GM12878 (cell line): Measurements from ENCODE around the gene TNRC6B. TPM values are rescaled to one million over a fixed set of nuclear protein-coding genes. Genes with fewer than 3 reads are reported as not detected.

Experiments used
- ATAC-seq: fragments of 200-7000 bp; cut with Tn5 transposase; 3 replicates; pipeline ENCODE4 v1.9.1; 2020; ENCODE audit warnings: mild to moderate bottlenecking, moderate library complexity
- BruUV-seq: library from RNA; stranded (reverse); fragments of 400-500 nt; replicated peaks from 2 replicates; lab custom pipeline; 2021; lab: Mats Ljungman, UMichigan
- CTCF ChIA-PET: fragments of 300-600 bp; sonication (Branson Sonifier 250); formaldehyde crosslinking; extraction: SDS; loops from one replicate; lab custom pipeline; 2021; ENCODE audit warnings: inconsistent platforms; lab: Yijun Ruan, JAX
- POLR2A ChIA-PET: fragments of 350-600 bp; formaldehyde crosslinking; extraction: SDS; loops from one replicate; lab custom pipeline; 2021; ENCODE audit warnings: inconsistent platforms; lab: Charles Lee
- RAD21 ChIA-PET: fragments of 300-600 bp; sonication (Branson Sonifier 250); formaldehyde crosslinking; loops from one replicate; lab custom pipeline; 2023; ENCODE audit warnings: antibody characterized with exemption; ENCODE audit not compliant: unreplicated experiment; lab: Charles Lee
- SMC1A ChIA-PET: fragments of 300-600 bp; sonication (Branson Sonifier 250); formaldehyde crosslinking; loops from one replicate; lab custom pipeline; 2023; ENCODE audit not compliant: unreplicated experiment, uncharacterized antibody; lab: Charles Lee
- DNase-seq: peaks from one replicate; pipeline ENCODE4 v3.0.0-alpha.2; 2011; ENCODE audit warnings: low read depth, low spot score
- FAIRE-seq: peaks from 3 replicates; lab custom pipeline; 2011; peaks lifted over from hg19 to GRCh38; lab: Jason Lieb, UNC
- H2AFZ ChIP-seq: 2 replicates; pipeline ENCODE4 v1.6.0; 2011; ENCODE audit warnings: low read depth, low read length, control low read depth; ENCODE audit not compliant: control insufficient read depth
- H3K27ac ChIP-seq: 2 replicates; pipeline ENCODE4 v1.5.1; 2011; ENCODE audit warnings: control low read depth; ENCODE audit not compliant: control insufficient read depth, insufficient read depth
- H3K27me3 ChIP-seq, 2 experiments: replicated peaks in 1 of 2; 2 replicates each; pipeline versions ENCODE4 v1.6.0 to v1.6.1; 2011; ENCODE audit warnings: low read length in 1 of 2; ENCODE audit not compliant: control insufficient read depth in 2 of 2, insufficient read depth in 2 of 2
- H3K36me3 ChIP-seq, 2 experiments: 2 replicates each; pipeline ENCODE4 v1.5.1; 2011; ENCODE audit warnings: low read length in 1 of 2; ENCODE audit not compliant: control insufficient read depth in 2 of 2, insufficient read depth in 2 of 2
- H3K4me1 ChIP-seq: 2 replicates; pipeline ENCODE4 v1.6.1; 2011; ENCODE audit warnings: mild to moderate bottlenecking, low read length, moderate library complexity, mixed read lengths; ENCODE audit not compliant: control insufficient read depth, insufficient read depth
- H3K4me2 ChIP-seq: 2 replicates; pipeline ENCODE4 v1.6.0; 2011; ENCODE audit warnings: control low read depth; ENCODE audit not compliant: control insufficient read depth, insufficient read depth
- H3K4me3 ChIP-seq: fragments of 200-600 bp; sonication (generic); 2 replicates; pipeline ENCODE4 v1.5.1; 2016
- H3K79me2 ChIP-seq: 2 replicates; pipeline ENCODE4 v1.6.0; 2011; ENCODE audit warnings: low read length; ENCODE audit not compliant: control insufficient read depth, insufficient read depth
- H3K9ac ChIP-seq: 2 replicates; pipeline ENCODE4 v1.8.0; 2011; ENCODE audit warnings: low read length, control low read depth, mixed read lengths; ENCODE audit not compliant: control insufficient read depth, insufficient read depth
- H3K9me3 ChIP-seq: replicated peaks from 3 replicates; pipeline ENCODE4 v1.5.1; 2011; ENCODE audit warnings: mild to moderate bottlenecking, low read length; ENCODE audit not compliant: control insufficient read depth, insufficient read depth
- H4K20me1 ChIP-seq: 2 replicates; pipeline ENCODE4 v1.6.0; 2011; ENCODE audit not compliant: control insufficient read depth, insufficient read depth
- BCLAF1 ChIP-seq: fragments of 450-650 bp; IDR thresholded peaks from 2 replicates; pipeline ENCODE4 v1.6.1; 2017; ENCODE audit warnings: antibody characterized with exemption, mild to moderate bottlenecking, moderate library complexity
- NFIC ChIP-seq: IDR thresholded peaks from 2 replicates; pipeline ENCODE4 v1.6.1; 2012; ENCODE audit warnings: low read depth, mild to moderate bottlenecking, inconsistent platforms, low read length, moderate library complexity
- NR2C1 ChIP-seq: fragments of 450-650 bp; IDR thresholded peaks from 2 replicates; pipeline ENCODE4 v1.6.1; 2017; ENCODE audit warnings: antibody characterized with exemption, mild to moderate bottlenecking, moderate library complexity
- NR2C2 ChIP-seq: IDR thresholded peaks from 2 replicates; pipeline ENCODE4 v1.6.1; 2011; ENCODE audit warnings: borderline replicate concordance, low read depth; ENCODE audit not compliant: control insufficient read depth, insufficient read length
- STAT3 ChIP-seq: IDR thresholded peaks from 2 replicates; pipeline ENCODE4 v1.6.1; 2011; ENCODE audit warnings: low read depth, low read length, improper control_type of control experiment
- WRNIP1 ChIP-seq: IDR thresholded peaks from 2 replicates; pipeline ENCODE4 v1.6.1; 2011; ENCODE audit warnings: low read depth, low read length, improper control_type of control experiment, borderline replicate concordance
- WGBS: methylation state at CpG from one replicate; pipeline ENCODE4 v1.1.6; 2016; ENCODE audit warnings: low lambda C conversion rate; ENCODE audit not compliant: insufficient replicate concordance, insufficient coverage; ENCODE audit errors: missing lambda C conversion rate; 5-methylcytosine and 5-hydroxymethylcytosine counted together
- in situ Hi-C: fragments of 300-500 bp; cut with MboI; formaldehyde crosslinking; loops from 9 replicates; pipeline ENCODE4 v1.14.3; 2018; ENCODE audit warnings: mixed read lengths
- intact Hi-C: fragments of 100-400 bp; cut with micrococcal nuclease; formaldehyde crosslinking; loops from one replicate; pipeline ENCODE4 v1.14.2; 2022; ENCODE audit not compliant: unreplicated experiment
- polyA plus RNA-seq, 11 experiments: library from polyadenylated mRNA; depleted of rRNA in 4 of 11; unstranded in 6 of 11; stranded (reverse) in 5 of 11; fragments of >200 nt; fragmentation: Nextera tagmentation in 4 of 11; fragmentation: Illumina TruSeq in 1 of 11; extraction: Ambion mirVana in 4 of 11; extraction: Trizol in 1 of 11; gene quantifications; 1 replicate in 1 of 11; 2 replicates in 10 of 11; pipeline versions ENCODE4 v1.2.1 to v1.2.3, GENCODE V29; 2011 to 2016; ENCODE audit warnings: inconsistent platforms in 2 of 11, missing spikeins in 2 of 11, low read depth in 1 of 11
- total RNA-seq, 4 experiments: library from RNA; depleted of rRNA in 3 of 4; stranded (reverse); fragments of >200 nt in 3 of 4; fragmentation: Illumina TruSeq in 1 of 4; extraction: Trizol in 1 of 4; gene quantifications; 2 replicates each; pipeline versions ENCODE4 v1.2.1 to v1.2.3, GENCODE V29; 2013 to 2021

Gene TNRC6B
- total and polyA plus RNA-seq, 10 of the 15 experiments (the other 5 are each of a cell fraction or from before 2014, with no cell fraction given), result 3.6 to 32.8 (median 16.4) TPM

- ChIA-PET CTCF (interaction anchor here (0.6 to 1.8 kb wide), 3 partner anchors 78 to 832 kb away, joined by 3 to 6 read pairs (median 4); no protein-coding TSS in a partner anchor), SMC1A (interaction anchor here (1.1 to 5.1 kb wide), 2 partner anchors 55 to 77 kb away, joined by 4 to 19 read pairs; partner anchors contain the start of gene ADSL), RAD21 (no interaction called here), POLR2A (no interaction called here)
- Histone ChIP-seq H3K9me3 (no peaks in the 10 kb centered on the region), H3K4me1 (no peaks in the 10 kb centered on the region), H3K27ac (no peak overlapping the region), H3K27me3 (no peaks in the 10 kb centered on the region), H3K36me3 (peaks cover 2 to 6% of the 10 kb centered on the region in 2 experiments; a peak in 3 of 4 replicates), H2AFZ (no peak overlapping the region), H4K20me1 (no peaks in the 10 kb centered on the region), H3K79me2 (no peaks in the 10 kb centered on the region), H3K9ac (no peak overlapping the region), H3K4me3 (no peak overlapping the region), H3K4me2 (no peak overlapping the region)
- ATAC-seq (no peak), DNase-seq (no peak), FAIRE-seq (no peak)
- intact Hi-C loops, result no loop called here
- 98% methylated on average over 7 of the region's 9 CpGs for WGBS
- no peak for TF ChIP-seq NFIC
- TF ChIP-seq STAT3, result no peak
- no peak for TF ChIP-seq BCLAF1
- TF ChIP-seq NR2C2, result no peak
- no peak for TF ChIP-seq NR2C1
- TF ChIP-seq WRNIP1, result no peak
- no TSS peak for BruUV-seq
- in situ Hi-C loops, result no loop called here
Observed at GRCh38 chr22:40270031-40270430, 92.3 kb downstream of the TNRC6B start.
